ENCODE results near the gene SASH3. TPM values are rescaled to one million over a fixed set of nuclear protein-coding genes. Genes with fewer than 3 reads are reported as not detected.

Gene SASH3
- total RNA-seq, 1 experiment from 2014 or later: not detected

DNA sequence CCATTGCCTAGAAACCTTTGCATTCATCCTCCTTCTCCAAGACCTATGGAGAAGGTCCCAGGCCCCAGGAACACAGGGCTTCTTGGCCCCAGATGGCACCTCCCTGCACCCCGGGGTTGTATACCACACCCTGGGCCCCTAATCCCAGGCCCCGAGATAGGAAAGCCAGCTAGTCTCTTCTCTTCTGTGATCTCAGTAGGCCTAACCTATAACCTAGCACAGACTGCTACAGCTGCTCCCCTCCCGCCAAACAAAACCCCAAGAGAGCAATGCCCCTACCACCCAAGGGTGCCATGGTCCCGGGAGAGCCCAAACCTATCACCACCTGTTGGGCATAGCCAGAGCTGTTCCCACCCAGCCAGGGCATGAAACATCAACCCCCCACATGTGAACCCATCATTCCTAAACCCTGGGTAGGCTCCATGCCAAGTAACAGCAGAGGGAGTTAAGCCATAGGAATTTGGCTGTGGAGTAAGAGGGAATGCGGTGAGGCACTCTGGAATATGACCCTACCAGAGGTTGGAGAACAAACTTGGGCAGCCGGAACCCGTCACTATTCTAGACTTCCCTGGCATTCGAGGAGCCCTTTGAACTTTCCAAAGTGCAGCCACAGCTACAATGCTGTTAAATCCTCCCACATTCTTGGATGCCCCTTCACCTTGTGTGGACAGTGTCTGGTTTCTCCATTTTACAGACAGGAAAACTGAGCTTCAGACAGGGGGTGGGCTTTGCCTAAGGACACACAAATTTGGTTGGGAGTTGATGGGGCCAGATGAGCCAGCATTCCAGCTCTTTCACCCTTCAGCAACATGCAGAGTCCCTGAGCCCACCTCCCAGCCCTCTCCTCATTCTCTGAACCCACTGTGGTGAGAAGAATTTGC lies 10.9 kb upstream of the SASH3 start:
- POLR2A ChIA-PET (ENCODE audit: low non-redundant PET): no interaction called here

DNA sequence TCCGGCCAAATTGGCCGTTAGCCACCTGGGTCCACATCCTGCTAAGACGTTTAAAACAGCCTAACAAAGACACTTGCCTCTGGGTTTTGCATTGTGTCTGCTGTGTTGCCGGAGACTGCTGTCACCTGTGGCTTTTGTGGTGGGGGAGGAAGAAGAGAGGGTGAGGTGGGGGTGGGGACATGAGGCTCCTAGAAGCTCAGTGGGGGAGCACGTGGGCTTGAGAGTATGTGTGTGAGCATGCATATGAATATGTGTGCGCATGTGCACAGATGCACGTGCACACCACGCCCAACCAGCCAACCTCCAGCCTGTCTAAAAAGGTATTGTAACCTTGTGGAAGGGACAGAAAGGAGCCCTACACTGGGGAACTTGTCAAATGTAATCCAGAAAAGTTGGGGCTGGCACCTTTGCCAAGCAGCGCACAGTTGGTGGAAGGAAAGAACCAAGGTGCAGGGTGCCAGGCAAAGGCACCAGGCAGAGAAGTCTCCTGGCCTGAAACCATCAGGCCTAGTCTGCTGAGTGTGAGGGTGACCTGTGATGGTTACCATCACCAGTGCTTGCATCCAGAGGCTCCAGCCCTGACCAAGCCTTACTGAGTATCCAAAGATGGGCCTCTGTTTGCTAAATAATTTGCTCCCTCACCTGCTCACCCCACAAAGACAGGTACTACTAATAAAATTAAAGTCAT lies 10.1 kb upstream of the SASH3 start:
- BruUV-seq (replicated peaks): no TSS peak
- CTCF ChIA-PET: no interaction called here
- POLR2A ChIA-PET (ENCODE audit: low non-redundant PET): no interaction called here
- no peak for DNase-seq (ENCODE audit: low spot score)
- Histone ChIP-seq H3K36me3 (ENCODE audit: insufficient read depth, low read length, poor library complexity, severe bottlenecking) (no peaks in the 10 kb centered on the region), H3K9me3 (ENCODE audit: low read depth, low read length, poor library complexity, severe bottlenecking) (no peaks in the 10 kb centered on the region), H3K27ac (ENCODE audit: low read depth, low read length, poor library complexity, severe bottlenecking) (no peak overlapping the region), H3K4me1 (ENCODE audit: insufficient read depth, low read length, poor library complexity, severe bottlenecking) (no peaks in the 10 kb centered on the region), H3K4me3 (ENCODE audit: low read depth, low read length, poor library complexity, severe bottlenecking) (no peak overlapping the region), H3K27me3 (replicated peaks; ENCODE audit: insufficient read depth, low read depth, low read length, poor library complexity) (no peaks in the 10 kb centered on the region)
- intact Hi-C loops (cut with micrococcal nuclease; ENCODE audit: unreplicated experiment): no loop called here
- no peak for TF ChIP-seq EZH2 (IDR thresholded peaks at IDR 0.05; ENCODE audit: borderline replicate concordance, low read depth, low read length, poor library complexity, severe bottlenecking)
- TF ChIP-seq, protein P1, sequence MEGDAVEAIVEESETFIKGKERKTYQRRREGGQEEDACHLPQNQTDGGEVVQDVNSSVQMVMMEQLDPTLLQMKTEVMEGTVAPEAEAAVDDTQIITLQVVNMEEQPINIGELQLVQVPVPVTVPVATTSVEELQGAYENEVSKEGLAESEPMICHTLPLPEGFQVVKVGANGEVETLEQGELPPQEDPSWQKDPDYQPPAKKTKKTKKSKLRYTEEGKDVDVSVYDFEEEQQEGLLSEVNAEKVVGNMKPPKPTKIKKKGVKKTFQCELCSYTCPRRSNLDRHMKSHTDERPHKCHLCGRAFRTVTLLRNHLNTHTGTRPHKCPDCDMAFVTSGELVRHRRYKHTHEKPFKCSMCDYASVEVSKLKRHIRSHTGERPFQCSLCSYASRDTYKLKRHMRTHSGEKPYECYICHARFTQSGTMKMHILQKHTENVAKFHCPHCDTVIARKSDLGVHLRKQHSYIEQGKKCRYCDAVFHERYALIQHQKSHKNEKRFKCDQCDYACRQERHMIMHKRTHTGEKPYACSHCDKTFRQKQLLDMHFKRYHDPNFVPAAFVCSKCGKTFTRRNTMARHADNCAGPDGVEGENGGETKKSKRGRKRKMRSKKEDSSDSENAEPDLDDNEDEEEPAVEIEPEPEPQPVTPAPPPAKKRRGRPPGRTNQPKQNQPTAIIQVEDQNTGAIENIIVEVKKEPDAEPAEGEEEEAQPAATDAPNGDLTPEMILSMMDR (conservative IDR thresholded peaks at IDR 0.05; ENCODE audit: low read depth, low read length): no peak

More for the DNA sequence above, 10.9 kb upstream of the SASH3 start:
- TF ChIP-seq, protein P1 (conservative IDR thresholded peaks at IDR 0.05; ENCODE audit: low read depth, low read length): no peak
- TF ChIP-seq EZH2 (IDR thresholded peaks at IDR 0.05; ENCODE audit: borderline replicate concordance, low read depth, low read length, poor library complexity, severe bottlenecking): no peak
- Histone ChIP-seq H3K27me3 (replicated peaks; ENCODE audit: insufficient read depth, low read depth, low read length, poor library complexity) (no peaks in the 10 kb centered on the region), H3K36me3 (ENCODE audit: insufficient read depth, low read length, poor library complexity, severe bottlenecking) (no peaks in the 10 kb centered on the region), H3K4me3 (ENCODE audit: low read depth, low read length, poor library complexity, severe bottlenecking) (no peak overlapping the region), H3K9me3 (ENCODE audit: low read depth, low read length, poor library complexity, severe bottlenecking) (no peaks in the 10 kb centered on the region), H3K27ac (ENCODE audit: low read depth, low read length, poor library complexity, severe bottlenecking) (no peak overlapping the region), H3K4me1 (ENCODE audit: insufficient read depth, low read length, poor library complexity, severe bottlenecking) (no peaks in the 10 kb centered on the region)
- CTCF ChIA-PET: no interaction called here
- DNase-seq (ENCODE audit: low spot score): no peak
- BruUV-seq (replicated peaks): no TSS peak
- intact Hi-C loops (cut with micrococcal nuclease; ENCODE audit: unreplicated experiment): no loop called here

DNA sequence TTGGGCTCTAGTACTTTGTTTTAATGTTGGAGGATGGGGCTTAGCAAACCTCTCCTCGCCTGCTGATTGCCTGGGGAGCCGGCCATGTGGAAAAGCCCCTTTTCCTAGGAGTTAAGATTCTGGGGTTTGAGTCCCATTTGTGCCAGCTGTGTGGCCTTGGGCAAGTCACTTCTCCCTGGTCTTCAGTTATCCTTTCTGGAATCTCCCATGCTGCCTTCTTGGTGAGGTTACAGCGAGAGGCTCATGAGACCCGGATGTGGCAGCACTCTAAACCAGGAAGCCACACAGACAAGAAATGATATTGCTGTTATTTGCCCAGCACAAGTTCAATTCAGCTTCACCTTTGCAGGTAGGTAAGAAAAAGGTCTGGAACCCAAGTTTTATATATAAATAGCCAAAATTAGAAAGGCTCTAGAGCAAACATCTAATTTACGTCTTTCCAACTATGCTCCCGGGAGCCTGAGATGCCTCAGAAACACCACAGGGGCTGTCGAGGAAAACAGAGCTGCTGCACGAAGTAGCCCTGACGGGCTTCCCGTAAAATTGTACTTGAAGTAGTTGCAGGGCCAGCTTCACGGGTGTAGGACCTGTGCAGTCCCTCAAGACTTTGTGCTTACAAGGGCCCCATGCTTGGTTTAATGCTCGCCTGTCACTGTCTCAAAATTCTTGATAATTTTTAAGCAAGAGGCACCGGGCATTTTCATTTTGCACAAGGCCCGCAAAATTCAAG lies 8.3 kb upstream of the SASH3 start:
- ChIA-PET CTCF (no interaction called here), POLR2A (ENCODE audit: low non-redundant PET) (no interaction called here)
- intact Hi-C loops (cut with micrococcal nuclease; ENCODE audit: unreplicated experiment): no loop called here
- H3K36me3 ChIP-seq (ENCODE audit: insufficient read depth, low read length, poor library complexity, severe bottlenecking): no peaks in the 10 kb centered on the region
- no peak overlapping the region for H3K4me3 ChIP-seq (ENCODE audit: low read depth, low read length, poor library complexity, severe bottlenecking)
- no peaks in the 10 kb centered on the region for H3K27me3 ChIP-seq (replicated peaks; ENCODE audit: insufficient read depth, low read depth, low read length, poor library complexity)
- TF ChIP-seq EZH2 (IDR thresholded peaks at IDR 0.05; ENCODE audit: borderline replicate concordance, low read depth, low read length, poor library complexity, severe bottlenecking): no peak
- TF ChIP-seq, protein P1 (conservative IDR thresholded peaks at IDR 0.05; ENCODE audit: low read depth, low read length): no peak
- BruUV-seq (replicated peaks): no TSS peak
- no peak for DNase-seq (ENCODE audit: low spot score)
- no peak overlapping the region for H3K27ac ChIP-seq (ENCODE audit: low read depth, low read length, poor library complexity, severe bottlenecking)
- H3K4me1 ChIP-seq (ENCODE audit: insufficient read depth, low read length, poor library complexity, severe bottlenecking): no peaks in the 10 kb centered on the region
- no peaks in the 10 kb centered on the region for H3K9me3 ChIP-seq (ENCODE audit: low read depth, low read length, poor library complexity, severe bottlenecking)
